Adrenal gland (tissue), 12 donors: ENCODE data around the gene NR2F1-AS1. TPM values are rescaled to one million over a fixed set of nuclear protein-coding genes. Genes with fewer than 3 reads are reported as not detected.
A peak's percentile ranks its signal among the peaks of the same experiment; 100 is the strongest.

ENCODE experiments used
- DNase-seq, 7 donors: peaks; one replicate each; pipeline ENCODE4 v3.0.0-alpha.2; 2019 to 2020
- H3K27ac ChIP-seq, 5 donors: fragments of 200-600 bp; sonication (generic) in 4 of 5; 1 replicate in 3 of 5; 2 replicates in 2 of 5; pipeline versions ENCODE4 v1.5.1 to v1.8.0; 2016 to 2020; ENCODE audit warnings: mild to moderate bottlenecking in 1 of 5
- H3K27me3 ChIP-seq: fragments of 200-600 bp; 2 replicates; pipeline ENCODE4 v1.8.0; 2021
- H3K36me3 ChIP-seq, 2 donors: fragments of 200-600 bp; replicated peaks in 1 of 2; 1 replicate in 1 of 2; 2 replicates in 1 of 2; pipeline versions ENCODE4 v1.5.1 to v1.8.0; 2018 to 2022
- H3K4me1 ChIP-seq, 2 donors: fragments of 200-600 bp; replicated peaks in 1 of 2; 1 replicate in 1 of 2; 2 replicates in 1 of 2; pipeline versions ENCODE4 v1.5.1 to v1.8.0; 2018 to 2021
- H3K4me3 ChIP-seq, 4 donors: fragments of 200-600 bp; sonication (generic) in 3 of 4; one replicate each; pipeline ENCODE4 v1.5.1; 2016 to 2018
- H3K9me3 ChIP-seq, 3 donors: fragments of 200-600 bp; sonication (generic) in 1 of 3; replicated peaks in 1 of 3; 1 replicate in 2 of 3; 2 replicates in 1 of 3; pipeline versions ENCODE4 v1.5.1 to v1.8.0; 2016 to 2021
- POLR2A ChIP-seq, 2 donors: fragments of 450-650 bp; IDR thresholded peaks; one replicate each; pipeline ENCODE4 v1.6.1; 2017; ENCODE audit warnings: antibody characterized with exemption in 2 of 2, mild to moderate bottlenecking in 2 of 2, moderate library complexity in 1 of 2
- WGBS, 4 donors: extraction: QIAGEN DNeasy Blood & Tissue Kit in 2 of 4; methylation state at CpG; one replicate each; pipeline versions ENCODE4 v1.1.5 to v1.1.7; 2013 to 2017; 5-methylcytosine and 5-hydroxymethylcytosine counted together
- intact Hi-C, 2 donors: fragments of 100-400 bp; cut with DNase I; formaldehyde crosslinking; loops; one replicate each; pipeline versions ENCODE4 v1.14.1 to v1.15.0; 2022 to 2023
- polyA plus RNA-seq, 3 donors: library from polyadenylated mRNA; stranded (reverse); fragments of 200-250 nt in 2 of 3; fragments of 350-450 nt in 1 of 3; fragmentation: Illumina TruSeq in 1 of 3; extraction: RNeasy Lipid Tissue Mini Kit (QIAGEN cat#74804) in 1 of 3; gene quantifications; one replicate each; pipeline ENCODE4 v1.2.3, GENCODE V29; 2013 to 2014
- total RNA-seq, 9 donors: library from RNA; depleted of rRNA in 4 of 9; stranded (reverse); fragments of >200 nt in 4 of 9; fragments of 120-200 nt in 1 of 9; fragmentation: NEBNext Ultra II Directional in 1 of 9; extraction: Animal tissue kit (Norgen Biotek cat#: 25700) in 1 of 9; gene quantifications; one replicate each; pipeline versions ENCODE4 v1.1.0 to v1.2.4, GENCODE V29; 2013 to 2023
- TF ChIP-seq, protein P1 (sequence below), 6 experiments: fragments of 450-650 bp in 4 of 6; fragments of 200-600 bp in 2 of 6; sonication (generic) in 1 of 6; IDR thresholded peaks; 1 replicate in 5 of 6; 2 replicates in 1 of 6; pipeline versions ENCODE4 v1.5.1 to v1.8.0; 2016 to 2021; ENCODE audit warnings: antibody characterized with exemption in 6 of 6, mild to moderate bottlenecking in 2 of 6, moderate library complexity in 1 of 6
- donor health status: healthy with polysubstance abuse.
- donor health status: Bipolar disorder and iron deficiency.
- donor health status: DM: yes; HTN: yes; CAD: no.
- donor health status: DM: no; HTN: no; CAD: no.
- donor health status: DM: no; HTN: no; CAD: no.
- donor health status: DM: yes; HTN: yes; CAD: no.

Gene NR2F1-AS1
- total and polyA plus RNA-seq, 12 donors, result 13.2 to 107 (median 29.1) TPM

DNA sequence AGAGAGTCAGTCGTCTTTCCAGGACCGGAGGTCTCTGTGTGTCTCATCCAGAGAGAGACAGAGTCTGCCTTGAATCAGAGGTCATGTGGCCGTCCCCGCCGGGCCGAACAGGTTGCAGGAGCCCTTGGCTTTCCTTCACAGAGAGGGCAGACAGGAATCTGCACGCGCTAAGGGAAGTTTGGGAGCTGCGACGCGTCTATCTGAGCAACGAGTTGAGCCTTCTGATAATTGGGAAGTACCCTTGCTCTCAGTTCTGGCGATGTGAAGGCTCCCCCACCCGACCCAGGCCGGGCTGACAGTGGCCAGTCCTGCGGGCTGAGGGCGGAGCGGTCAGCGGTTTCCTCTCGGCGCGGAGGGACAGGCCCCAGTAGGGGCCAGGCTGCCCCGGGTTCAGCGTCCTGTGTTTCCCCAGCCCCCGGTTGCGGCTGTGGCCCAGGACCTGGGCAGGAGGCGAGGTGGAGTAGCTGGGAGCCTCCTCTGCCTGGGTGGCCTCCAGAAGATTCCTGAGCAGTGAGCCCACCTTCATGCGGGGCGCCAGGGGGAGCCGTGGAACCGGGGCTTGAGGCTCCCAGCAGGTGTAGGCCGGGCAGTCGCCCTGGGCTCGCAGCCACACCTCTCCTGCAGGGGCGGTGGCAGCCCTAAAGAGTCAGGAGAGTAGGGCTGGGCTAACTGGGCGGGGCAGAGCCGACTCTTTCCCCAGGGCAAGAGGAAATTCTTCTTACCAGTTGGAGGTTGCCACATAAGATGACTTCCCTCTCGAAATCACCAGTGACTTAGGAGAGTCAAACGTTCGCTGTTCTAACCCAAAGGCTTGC, 15.9 kb upstream of the NR2F1-AS1 start:
- H3K9me3 ChIP-seq, result no peaks in the 10 kb centered on the region
- peaks cover 0 to 9% of the 10 kb centered on the region in 2 donors for H3K36me3 ChIP-seq
- no peaks in the 10 kb centered on the region for H3K4me1 ChIP-seq
- H3K27ac ChIP-seq, result peak overlapping the region in 2 of 5 donors; percentile 56 to 76
- intact Hi-C loops, result loop anchor here (10.0 kb wide), 2 partner anchors 198 to 318 kb away; no protein-coding TSS in a partner anchor
- TF ChIP-seq, protein P1, sequence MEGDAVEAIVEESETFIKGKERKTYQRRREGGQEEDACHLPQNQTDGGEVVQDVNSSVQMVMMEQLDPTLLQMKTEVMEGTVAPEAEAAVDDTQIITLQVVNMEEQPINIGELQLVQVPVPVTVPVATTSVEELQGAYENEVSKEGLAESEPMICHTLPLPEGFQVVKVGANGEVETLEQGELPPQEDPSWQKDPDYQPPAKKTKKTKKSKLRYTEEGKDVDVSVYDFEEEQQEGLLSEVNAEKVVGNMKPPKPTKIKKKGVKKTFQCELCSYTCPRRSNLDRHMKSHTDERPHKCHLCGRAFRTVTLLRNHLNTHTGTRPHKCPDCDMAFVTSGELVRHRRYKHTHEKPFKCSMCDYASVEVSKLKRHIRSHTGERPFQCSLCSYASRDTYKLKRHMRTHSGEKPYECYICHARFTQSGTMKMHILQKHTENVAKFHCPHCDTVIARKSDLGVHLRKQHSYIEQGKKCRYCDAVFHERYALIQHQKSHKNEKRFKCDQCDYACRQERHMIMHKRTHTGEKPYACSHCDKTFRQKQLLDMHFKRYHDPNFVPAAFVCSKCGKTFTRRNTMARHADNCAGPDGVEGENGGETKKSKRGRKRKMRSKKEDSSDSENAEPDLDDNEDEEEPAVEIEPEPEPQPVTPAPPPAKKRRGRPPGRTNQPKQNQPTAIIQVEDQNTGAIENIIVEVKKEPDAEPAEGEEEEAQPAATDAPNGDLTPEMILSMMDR (IDR thresholded peaks at IDR 0.05), result no peak
- no peak for TF ChIP-seq POLR2A (IDR thresholded peaks at IDR 0.05)
- H3K4me3 ChIP-seq, result no peak overlapping the region
- H3K27me3 ChIP-seq, result no peaks in the 10 kb centered on the region
- 73 to 80% (median 75%) methylated on average over 18 to 40 of the region's 40 CpGs for WGBS, 4 donors
- DNase-seq, result no peak

GRCh38 chr5:93596310-93596675, 15.3 kb upstream of the NR2F1-AS1 start:
- no peaks in the 10 kb centered on the region for H3K27me3 ChIP-seq
- H3K36me3 ChIP-seq, result peaks cover 0 to 9% of the 10 kb centered on the region in 2 donors
- TF ChIP-seq POLR2A (IDR thresholded peaks at IDR 0.05), result no peak
- TF ChIP-seq, protein P1 (IDR thresholded peaks at IDR 0.05), result no peak
- H3K4me3 ChIP-seq, result no peak overlapping the region
- DNase-seq, result peak in 1 of 7 donors; percentile 53
- WGBS, 4 donors, result 54 to 61% (median 59%) methylated on average over 12 to 14 of the region's 14 CpGs
- no peaks in the 10 kb centered on the region for H3K9me3 ChIP-seq
- no peaks in the 10 kb centered on the region for H3K4me1 ChIP-seq
- H3K27ac ChIP-seq, result peak overlapping the region in 2 of 5 donors; percentile 21 to 76
- intact Hi-C loops, result loop anchor here (10.0 kb wide), 2 partner anchors 199 to 319 kb away; no protein-coding TSS in a partner anchor

- intact Hi-C loops, result loop anchor here (10.0 kb wide), 2 partner anchors 199 to 319 kb away; no protein-coding TSS in a partner anchor
These were observed 14.6 kb upstream of the NR2F1-AS1 start for GRCh38 chr5:93595420-93596147.

More at GRCh38 chr5:93595420-93596147, 14.6 kb upstream of the NR2F1-AS1 start:
- peak in 1 of 7 donors; percentile 51 for DNase-seq
- TF ChIP-seq, protein P1 (IDR thresholded peaks at IDR 0.05), result no peak
- TF ChIP-seq POLR2A (IDR thresholded peaks at IDR 0.05), result no peak
- H3K36me3 ChIP-seq, result peaks cover 0 to 9% of the 10 kb centered on the region in 2 donors
- 67 to 76% (median 72%) methylated on average over 29 of the region's 29 CpGs for WGBS, 4 donors
- H3K4me3 ChIP-seq, result peak overlapping the region in 1 of 4 donors; percentile 36
- H3K27me3 ChIP-seq, result no peaks in the 10 kb centered on the region
- H3K4me1 ChIP-seq, result no peaks in the 10 kb centered on the region
- peak overlapping the region in 2 of 5 donors; percentile 68 to 76 for H3K27ac ChIP-seq
- no peaks in the 10 kb centered on the region for H3K9me3 ChIP-seq
